Breast epithelium (tissue), 4 donors: ENCODE measurements around the gene COL17A1. TPM values are rescaled to one million over a fixed set of nuclear protein-coding genes. Genes with fewer than 3 reads are reported as not detected.
A peak's percentile ranks its signal among the peaks of the same experiment; 100 is the strongest.

Source experiments
- DNase-seq, 2 donors: peaks; one replicate each; pipeline ENCODE4 v3.0.0-alpha.2; 2019; ENCODE audit warnings: low spot score in 2 of 2
- H3K27ac ChIP-seq, 2 donors: fragments of 200-600 bp; sonication (generic) in 1 of 2; one replicate each; pipeline ENCODE4 v1.5.1; 2016 to 2019; ENCODE audit warnings: mild to moderate bottlenecking in 1 of 2
- H3K27me3 ChIP-seq, 2 donors: fragments of 200-600 bp; sonication (generic) in 1 of 2; one replicate each; pipeline versions ENCODE4 v1.5.1 to v1.6.0; 2017 to 2019; ENCODE audit warnings: control low read depth in 1 of 2, mild to moderate bottlenecking in 1 of 2
- H3K36me3 ChIP-seq: fragments of 200-600 bp; one replicate; pipeline ENCODE4 v1.5.1; 2019
- H3K4me1 ChIP-seq, 2 donors: fragments of 200-600 bp; sonication (generic); one replicate each; pipeline ENCODE4 v1.5.1; 2016 to 2019; ENCODE audit warnings: control low read depth in 1 of 2
- H3K4me3 ChIP-seq, 3 donors: fragments of 200-600 bp; sonication (generic); 1 replicate in 2 of 3; 2 replicates in 1 of 3; pipeline ENCODE4 v1.5.1; 2016 to 2019; ENCODE audit warnings: mild to moderate bottlenecking in 3 of 3, moderate library complexity in 2 of 3
- H3K9me3 ChIP-seq, 2 donors: fragments of 200-600 bp; sonication (generic) in 1 of 2; one replicate each; pipeline ENCODE4 v1.5.1; 2016 to 2019; ENCODE audit warnings: control low read depth in 1 of 2
- CTCF ChIP-seq, 3 donors: fragments of 450-650 bp; IDR thresholded peaks; one replicate each; pipeline ENCODE4 v1.5.1; 2016 to 2017; ENCODE audit warnings: antibody characterized with exemption in 3 of 3, mild to moderate bottlenecking in 3 of 3, moderate library complexity in 3 of 3
- POLR2A ChIP-seq: fragments of 450-650 bp; IDR thresholded peaks from one replicate; pipeline ENCODE4 v1.6.1; 2016; ENCODE audit warnings: antibody characterized with exemption, mild to moderate bottlenecking, moderate library complexity
- POLR2AphosphoS5 ChIP-seq, 3 donors: sonication (generic); formaldehyde crosslinking; IDR thresholded peaks; one replicate each; pipeline ENCODE4 v1.6.1; 2017; ENCODE audit warnings: antibody characterized with exemption in 3 of 3
- intact Hi-C: fragments of 100-400 bp; cut with DNase I; formaldehyde crosslinking; loops from one replicate; pipeline ENCODE4 v1.15.1; 2023; ENCODE audit warnings: low total_unique reads
- total RNA-seq, 3 donors: library from RNA; depleted of rRNA; stranded (reverse); fragments of >200 nt; gene quantifications; one replicate each; pipeline ENCODE4 v1.1.0, GENCODE V29; 2016

COL17A1 gene
- total RNA-seq, 3 donors from 2014 or later, result 0.16 to 56.1 (median 34.1) TPM

GRCh38 chr10:104067525-104067924, 18.2 kb downstream of the COL17A1 start:
- H3K27me3 ChIP-seq, result no peaks in the 10 kb centered on the region
- TF ChIP-seq POLR2AphosphoS5 (IDR thresholded peaks at IDR 0.05) (no peak), CTCF (IDR thresholded peaks at IDR 0.05) (no peak), POLR2A (no peak)
- no peaks in the 10 kb centered on the region for H3K9me3 ChIP-seq
- H3K4me3 ChIP-seq, result peak overlapping the region in 1 of 3 donors; percentile 9
- H3K27ac ChIP-seq, result no peak overlapping the region
- H3K36me3 ChIP-seq, result no peaks in the 10 kb centered on the region
- intact Hi-C loops, result no loop called here
- no peaks in the 10 kb centered on the region for H3K4me1 ChIP-seq
- no peak for DNase-seq

GRCh38 chr10:104066945-104067344, 18.7 kb downstream of the COL17A1 start:
- intact Hi-C loops, result no loop called here
- TF ChIP-seq CTCF (IDR thresholded peaks at IDR 0.05), result no peak
- TF ChIP-seq POLR2A, result no peak
- no peak for TF ChIP-seq POLR2AphosphoS5 (IDR thresholded peaks at IDR 0.05)
- H3K36me3 ChIP-seq, result no peaks in the 10 kb centered on the region
- no peak for DNase-seq
- H3K27ac ChIP-seq, result no peak overlapping the region
- H3K9me3 ChIP-seq, result no peaks in the 10 kb centered on the region
- H3K4me1 ChIP-seq, result no peaks in the 10 kb centered on the region
- no peaks in the 10 kb centered on the region for H3K27me3 ChIP-seq
- no peak overlapping the region for H3K4me3 ChIP-seq

- H3K4me3 ChIP-seq, result no peak overlapping the region
- no peaks in the 10 kb centered on the region for H3K4me1 ChIP-seq
- H3K36me3 ChIP-seq, result no peaks in the 10 kb centered on the region
- no peaks in the 10 kb centered on the region for H3K9me3 ChIP-seq
- TF ChIP-seq POLR2A (no peak), POLR2AphosphoS5 (IDR thresholded peaks at IDR 0.05) (no peak), CTCF (IDR thresholded peaks at IDR 0.05) (no peak)
- DNase-seq, result no peak
- intact Hi-C loops, result no loop called here
- H3K27me3 ChIP-seq, result no peaks in the 10 kb centered on the region
- H3K27ac ChIP-seq, result peak overlapping the region in 1 of 2 donors; percentile 9
Observed at GRCh38 chr10:104065748-104066147, 19.9 kb downstream of the COL17A1 start.

GRCh38 chr10:104061196-104061595, 24.5 kb downstream of the COL17A1 start:
- Histone ChIP-seq H3K9me3 (no peaks in the 10 kb centered on the region), H3K4me1 (no peaks in the 10 kb centered on the region), H3K27ac (no peak overlapping the region), H3K36me3 (no peaks in the 10 kb centered on the region), H3K4me3 (no peak overlapping the region), H3K27me3 (no peaks in the 10 kb centered on the region)
- DNase-seq, result no peak
- TF ChIP-seq POLR2AphosphoS5 (IDR thresholded peaks at IDR 0.05) (no peak), CTCF (IDR thresholded peaks at IDR 0.05) (no peak), POLR2A (no peak)
- intact Hi-C loops, result no loop called here

GRCh38 chr10:104059364-104059763, 26.3 kb downstream of the COL17A1 start:
- H3K9me3 ChIP-seq, result no peaks in the 10 kb centered on the region
- no peaks in the 10 kb centered on the region for H3K36me3 ChIP-seq
- DNase-seq, result no peak
- H3K27ac ChIP-seq, result no peak overlapping the region
- no peaks in the 10 kb centered on the region for H3K4me1 ChIP-seq
- no peak overlapping the region for H3K4me3 ChIP-seq
- no peak for TF ChIP-seq POLR2A
- TF ChIP-seq CTCF (IDR thresholded peaks at IDR 0.05), result no peak
- TF ChIP-seq POLR2AphosphoS5 (IDR thresholded peaks at IDR 0.05), result no peak
- no peaks in the 10 kb centered on the region for H3K27me3 ChIP-seq
- intact Hi-C loops, result no loop called here
